HEK293T (cell line): ENCODE results near the gene CELF1.

Experiments used
- BHLHE40 ChIP-seq: fragments of 450-650 bp; IDR thresholded peaks from 2 replicates; pipeline ENCODE4 v1.6.1; 2016; ENCODE audit warnings: mild to moderate bottlenecking, moderate library complexity, borderline replicate concordance
- CTBP1 ChIP-seq: fragments of 450-650 bp; IDR thresholded peaks from 2 replicates; pipeline ENCODE4 v1.6.1; 2016; ENCODE audit warnings: borderline replicate concordance
- ELF4 ChIP-seq: fragments of 450-650 bp; IDR thresholded peaks from 2 replicates; pipeline ENCODE4 v1.6.1; 2017; ENCODE audit warnings: antibody characterized with exemption
- FOXA1 ChIP-seq: fragments of 450-650 bp; IDR thresholded peaks from 2 replicates; pipeline ENCODE4 v1.6.1; 2016; ENCODE audit warnings: mild to moderate bottlenecking
- FOXK2 ChIP-seq: fragments of 450-650 bp; IDR thresholded peaks from 2 replicates; pipeline ENCODE4 v1.6.1; 2016; ENCODE audit warnings: mild to moderate bottlenecking
- LEF1 ChIP-seq: fragments of 450-650 bp; IDR thresholded peaks from 2 replicates; pipeline ENCODE4 v1.6.1; 2017; ENCODE audit warnings: mild to moderate bottlenecking, borderline replicate concordance
- NFRKB ChIP-seq: fragments of 450-650 bp; IDR thresholded peaks from 2 replicates; pipeline ENCODE4 v1.6.1; 2016; ENCODE audit warnings: mild to moderate bottlenecking, moderate library complexity
- SUZ12 ChIP-seq: fragments of 450-650 bp; IDR thresholded peaks from 2 replicates; pipeline ENCODE4 v1.6.1; 2016; ENCODE audit warnings: mild to moderate bottlenecking
- ZNF384 ChIP-seq: fragments of 450-650 bp; IDR thresholded peaks from 2 replicates; pipeline ENCODE4 v1.6.1; 2016

- TF ChIP-seq NFRKB = no peak
- TF ChIP-seq CTBP1 = no peak
- TF ChIP-seq ZNF384 = no peak
- no peak for TF ChIP-seq BHLHE40
- TF ChIP-seq LEF1 = no peak
- no peak for TF ChIP-seq FOXA1
- TF ChIP-seq SUZ12 = no peak
- no peak for TF ChIP-seq FOXK2
- TF ChIP-seq ELF4 = no peak
Observed at GRCh38 chr11:47501101-47501500, 51.8 kb downstream of the CELF1 start.
